ENCODE data around the gene ZCWPW2.

Gene ZCWPW2

DNA sequence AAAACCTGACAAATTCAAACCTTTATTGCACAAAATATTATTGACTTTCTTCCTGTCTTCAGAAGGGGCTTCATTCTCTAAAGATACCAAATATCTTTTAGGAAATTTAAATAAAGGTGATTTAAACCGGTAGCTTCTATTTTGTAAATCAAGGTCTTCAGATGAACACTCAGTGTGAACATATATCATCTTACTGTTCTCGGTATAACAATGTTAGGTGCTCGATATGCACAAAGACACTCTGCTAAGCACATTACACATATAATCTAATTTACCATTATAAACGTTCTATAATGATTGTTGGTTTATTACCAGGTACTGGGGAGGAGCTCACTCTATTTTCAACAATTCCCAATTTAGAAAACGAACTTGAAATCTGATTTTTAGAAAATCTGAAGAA is 225.5 kb downstream of the ZCWPW2 start:
- DNase-seq (ENCODE audit: low read depth in 1 of 2, low spot score in 1 of 2): no peak

DNA sequence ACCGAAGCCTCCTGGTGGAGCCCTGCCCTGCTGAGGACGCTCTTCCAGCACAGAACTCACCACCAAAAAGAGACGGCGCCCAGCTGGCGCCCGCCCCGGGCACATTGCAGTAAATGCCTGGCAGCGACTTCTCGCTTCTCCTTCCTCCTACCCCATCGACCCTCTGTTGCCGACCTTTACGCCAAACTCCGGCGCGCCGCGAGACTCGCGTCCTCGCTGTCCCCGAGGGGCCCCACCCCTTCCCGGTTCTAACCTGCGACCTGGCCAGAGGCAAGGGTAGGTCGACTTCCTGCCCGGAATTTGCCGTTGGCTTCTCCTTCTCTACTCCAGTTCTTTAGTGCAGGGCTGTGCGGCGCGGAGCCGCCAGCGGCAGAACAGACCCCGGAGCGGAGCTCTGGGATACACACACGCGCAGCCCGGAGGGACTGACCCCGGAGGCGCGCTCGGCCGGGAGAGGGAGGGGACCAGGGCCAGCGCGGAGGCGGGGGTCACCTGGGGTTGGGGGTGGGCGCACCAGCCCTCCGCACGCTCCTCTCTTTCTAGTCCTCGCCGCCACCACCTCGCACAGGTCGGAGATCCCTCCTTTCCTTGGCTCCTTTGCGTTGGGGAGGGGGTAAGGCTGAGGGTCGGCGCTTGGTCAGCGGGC is 226.7 kb downstream of the ZCWPW2 start:
- no peak for DNase-seq (ENCODE audit: low read depth in 1 of 2, low spot score in 1 of 2)

Measured in stimulated activated CD4-positive, alpha-beta T cell treated with anti-CD3 and anti-CD28 coated beads, Interleukin-15, amount 100 ng/mL, for 1 hour (primary cell).